ACC112 (cell line): Measurements from ENCODE around the gene DUXA.
"Not testable (repeated sequence)": the region's sequence is repeated elsewhere in the genome, so short reads cannot be mapped to it uniquely, and the experiment has no call there.

Experiments
- H2AFZ ChIP-seq: fragments of 200-600 bp; sonication (generic); one replicate; pipeline ENCODE4 v1.6.0; 2017; ENCODE audit warnings: antibody characterized with exemption, low read length; ENCODE audit not compliant: unreplicated experiment
- H3K27ac ChIP-seq: fragments of 200-600 bp; sonication (generic); 2 replicates; pipeline ENCODE4 v1.5.1; 2014; ENCODE audit warnings: low read depth, mild to moderate bottlenecking, antibody characterized with exemption, low read length, moderate library complexity
- H3K27me3 ChIP-seq: fragments of 200-600 bp; sonication (generic); 2 replicates; pipeline ENCODE4 v1.6.1; 2014; ENCODE audit warnings: mild to moderate bottlenecking, antibody characterized with exemption, low read length, moderate library complexity, mixed read lengths; ENCODE audit not compliant: insufficient read depth
- H3K36me3 ChIP-seq: fragments of 200-600 bp; sonication (generic); 2 replicates; pipeline ENCODE4 v1.6.1; 2016; ENCODE audit warnings: mild to moderate bottlenecking, antibody characterized with exemption, low read length, moderate library complexity, mixed read lengths; ENCODE audit not compliant: insufficient read depth
- H3K4me1 ChIP-seq: fragments of 200-600 bp; sonication (generic); one replicate; pipeline ENCODE4 v1.6.1; 2016; ENCODE audit warnings: low read length, mixed read lengths; ENCODE audit not compliant: insufficient read depth, unreplicated experiment, control insufficient read depth
- H3K4me3 ChIP-seq: fragments of 200-600 bp; sonication (generic); 2 replicates; pipeline ENCODE4 v1.5.1; 2014; ENCODE audit warnings: mild to moderate bottlenecking, low read depth, low read length
- H3K79me2 ChIP-seq: fragments of 200-600 bp; sonication (generic); one replicate; pipeline ENCODE4 v1.6.0; 2016; ENCODE audit warnings: low read length; ENCODE audit not compliant: control insufficient read depth, unreplicated experiment, insufficient read depth

Gene DUXA

DNA sequence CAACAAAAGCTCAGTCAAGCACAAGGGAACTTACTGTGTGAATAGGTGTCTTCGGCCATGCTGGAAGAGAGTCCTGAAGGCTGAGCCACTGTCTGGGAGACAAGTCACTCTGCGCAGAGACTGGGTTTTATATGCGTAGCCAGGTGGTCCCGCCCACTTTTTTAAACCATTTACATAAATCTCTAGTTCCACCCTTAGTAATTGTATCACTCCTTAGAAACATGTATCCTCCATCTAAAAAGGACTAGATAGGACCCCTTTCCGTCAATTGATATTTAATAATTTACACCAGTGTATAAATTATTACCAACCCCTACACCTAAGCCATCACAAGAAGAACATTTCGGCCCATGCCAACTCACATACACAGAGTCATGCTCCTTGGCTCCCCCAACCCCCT lies at the start of gene DUXA:
Gene DUXA (minus strand): TSS at position 101 of the 400 bp plus-strand sequence. CDS start 42 bp downstream, at position 59.
- Histone ChIP-seq H3K4me1 (no peaks in the 10 kb centered on the region), H3K79me2 (no peaks in the 10 kb centered on the region), H3K4me3 (no peak within 1 kb of the TSS), H3K27me3 (no peaks in the 10 kb centered on the region), H3K27ac (no peak within 1 kb of the TSS), H3K36me3 (no peaks in the 10 kb centered on the region), H2AFZ (no peak within 1 kb of the TSS)

DNA sequence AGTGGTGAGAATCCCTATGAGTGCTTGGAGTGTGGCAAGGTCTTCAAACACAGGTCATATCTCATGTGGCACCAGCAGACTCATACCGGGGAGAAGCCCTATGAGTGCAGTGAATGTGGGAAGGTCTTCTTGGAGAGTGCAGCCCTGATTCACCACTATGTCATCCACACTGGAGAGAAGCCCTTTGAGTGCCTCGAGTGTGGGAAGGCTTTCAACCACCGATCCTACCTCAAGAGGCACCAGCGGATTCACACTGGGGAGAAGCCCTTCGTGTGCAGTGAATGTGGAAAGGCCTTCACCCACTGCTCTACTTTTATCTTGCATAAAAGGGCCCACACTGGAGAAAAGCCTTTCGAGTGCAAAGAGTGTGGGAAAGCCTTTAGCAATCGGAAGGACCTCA lies 44.8 kb upstream of the DUXA start:
- Histone ChIP-seq H3K79me2 (peaks cover 6% of the 10 kb centered on the region), H3K27me3 (no peaks in the 10 kb centered on the region), H3K36me3 (peaks cover 39% of the 10 kb centered on the region), H3K4me3 (no peak overlapping the region), H3K4me1 (no peaks in the 10 kb centered on the region), H3K27ac (no peak overlapping the region), H2AFZ (no peak overlapping the region)

DNA sequence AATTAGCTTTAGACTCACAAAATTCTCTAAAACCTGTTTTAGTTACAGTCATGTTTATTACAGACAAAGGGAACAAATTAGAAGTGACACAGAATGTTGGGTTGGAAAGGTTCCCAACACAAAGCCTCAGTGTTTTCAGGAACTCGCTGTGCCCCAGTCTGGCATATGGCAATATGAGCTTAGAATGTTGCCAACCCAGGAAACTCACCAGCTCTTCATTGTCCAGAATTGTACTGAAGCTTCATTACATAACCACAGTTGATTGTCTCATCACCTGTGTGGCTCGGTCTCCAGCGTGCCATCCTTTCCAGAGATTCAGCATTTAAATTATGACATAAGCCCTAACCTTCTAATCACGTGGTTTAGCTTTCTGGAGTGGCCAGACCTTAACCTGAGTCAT lies 43.1 kb upstream of the DUXA start:
- Histone ChIP-seq H3K4me1 (no peaks in the 10 kb centered on the region), H3K36me3 (peaks cover 46% of the 10 kb centered on the region), H3K79me2 (peaks cover 6% of the 10 kb centered on the region), H3K27me3 (no peaks in the 10 kb centered on the region), H2AFZ (no peak overlapping the region), H3K4me3 (no peak overlapping the region), H3K27ac (no peak overlapping the region)

DNA sequence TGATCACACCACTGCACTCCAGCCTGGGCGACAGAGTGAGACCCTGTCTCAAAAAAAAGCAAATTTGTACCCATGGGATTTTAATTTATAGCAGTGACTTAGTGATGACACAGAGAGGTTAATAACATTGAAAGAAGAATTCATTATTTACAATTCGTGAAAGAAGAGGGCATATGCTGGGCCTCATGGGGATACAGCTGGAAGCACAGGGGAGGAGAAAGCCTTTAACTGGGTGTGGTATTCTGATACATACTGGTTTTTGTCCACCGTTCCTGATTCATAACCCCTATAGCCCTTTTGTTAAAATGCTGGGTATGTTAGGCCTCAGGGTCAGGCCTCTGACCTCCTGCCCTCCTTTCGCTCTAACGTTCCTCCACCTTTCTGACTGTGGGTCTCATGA lies 34.9 kb upstream of the DUXA start:
- no peak overlapping the region for H3K4me3 ChIP-seq
- no peak overlapping the region for H3K27ac ChIP-seq
- H2AFZ ChIP-seq: no peak overlapping the region
- H3K27me3 ChIP-seq: no peaks in the 10 kb centered on the region
- peaks cover 15% of the 10 kb centered on the region for H3K79me2 ChIP-seq
- H3K4me1 ChIP-seq: no peaks in the 10 kb centered on the region
- H3K36me3 ChIP-seq: peaks cover 16% of the 10 kb centered on the region

DNA sequence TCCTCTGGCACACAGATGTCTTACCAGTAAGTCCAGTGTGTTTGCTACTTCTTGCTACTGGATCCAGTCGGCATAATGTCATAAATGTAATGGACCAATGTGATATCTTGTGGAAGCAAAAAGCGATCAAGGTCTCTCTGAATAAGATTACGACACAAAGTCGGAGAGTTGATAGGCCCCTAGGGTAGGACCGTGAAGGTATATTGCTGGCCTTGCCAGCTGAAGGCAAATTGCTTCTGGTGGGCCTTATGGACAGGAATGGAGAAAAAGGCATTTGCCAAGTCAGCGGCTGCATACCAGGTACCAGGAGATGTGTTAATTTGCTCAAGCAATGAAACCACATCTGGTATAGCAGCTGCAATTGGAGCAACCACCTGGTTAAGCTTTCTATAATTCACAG lies 30.6 kb upstream of the DUXA start:
- H3K4me3 ChIP-seq, H3K27me3 ChIP-seq, H3K27ac ChIP-seq, H2AFZ ChIP-seq, H3K4me1 ChIP-seq: not testable (repeated sequence)
- H3K36me3 ChIP-seq: peaks cover 15% of the 10 kb centered on the region
- H3K79me2 ChIP-seq: peaks cover 18% of the 10 kb centered on the region

DNA sequence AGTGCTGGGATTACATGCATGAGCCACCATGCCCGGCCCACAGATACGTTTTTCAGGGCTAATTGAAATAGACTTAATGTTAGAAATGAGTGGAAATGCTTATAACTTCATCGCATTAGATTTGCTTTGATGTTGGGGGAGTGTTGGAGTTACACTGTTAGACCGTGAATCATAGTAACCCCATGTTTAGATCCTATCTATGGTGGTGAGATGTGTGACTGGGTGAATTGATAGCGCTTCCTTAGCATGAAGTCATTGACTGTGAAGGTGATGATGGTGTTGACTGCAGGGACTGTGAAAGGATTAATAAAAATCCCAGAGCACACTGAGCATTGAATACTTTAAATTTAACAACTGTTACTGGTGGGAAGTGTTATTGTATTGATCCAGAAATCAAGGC lies 25.7 kb upstream of the DUXA start:
- H3K4me3 ChIP-seq: peak overlapping the region; percentile 91
- peaks cover 24% of the 10 kb centered on the region for H3K79me2 ChIP-seq
- H2AFZ ChIP-seq: no peak overlapping the region
- peaks cover 5% of the 10 kb centered on the region for H3K4me1 ChIP-seq
- no peaks in the 10 kb centered on the region for H3K27me3 ChIP-seq
- H3K27ac ChIP-seq: no peak overlapping the region
- peaks cover 15% of the 10 kb centered on the region for H3K36me3 ChIP-seq

DNA sequence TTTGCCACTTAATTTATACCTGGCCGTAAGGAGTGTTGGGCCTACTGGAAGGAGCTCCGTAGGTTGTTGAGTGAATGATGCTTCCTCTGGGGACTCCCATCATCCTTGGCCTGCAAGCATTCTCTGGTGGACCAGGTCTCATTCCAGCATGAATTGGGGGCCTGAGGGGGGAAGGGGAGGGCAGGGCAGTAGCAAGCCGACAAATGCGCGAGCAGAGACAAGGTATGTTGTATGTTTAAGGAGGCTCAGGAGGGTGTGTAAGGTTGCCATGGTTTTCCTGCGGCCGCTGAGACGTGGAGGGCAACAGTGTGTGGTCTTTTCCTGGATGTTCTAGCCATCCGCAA lies 24.8 kb upstream of the DUXA start:
- peaks cover 24% of the 10 kb centered on the region for H3K79me2 ChIP-seq
- no peaks in the 10 kb centered on the region for H3K27me3 ChIP-seq
- H2AFZ ChIP-seq: peak overlapping the region; percentile 78
- H3K4me1 ChIP-seq: peaks cover 5% of the 10 kb centered on the region
- H3K27ac ChIP-seq: no peak overlapping the region; the same call in 1 of the 2 replicates
- peaks cover 15% of the 10 kb centered on the region for H3K36me3 ChIP-seq
- peak overlapping the region; percentile 91 for H3K4me3 ChIP-seq

DNA sequence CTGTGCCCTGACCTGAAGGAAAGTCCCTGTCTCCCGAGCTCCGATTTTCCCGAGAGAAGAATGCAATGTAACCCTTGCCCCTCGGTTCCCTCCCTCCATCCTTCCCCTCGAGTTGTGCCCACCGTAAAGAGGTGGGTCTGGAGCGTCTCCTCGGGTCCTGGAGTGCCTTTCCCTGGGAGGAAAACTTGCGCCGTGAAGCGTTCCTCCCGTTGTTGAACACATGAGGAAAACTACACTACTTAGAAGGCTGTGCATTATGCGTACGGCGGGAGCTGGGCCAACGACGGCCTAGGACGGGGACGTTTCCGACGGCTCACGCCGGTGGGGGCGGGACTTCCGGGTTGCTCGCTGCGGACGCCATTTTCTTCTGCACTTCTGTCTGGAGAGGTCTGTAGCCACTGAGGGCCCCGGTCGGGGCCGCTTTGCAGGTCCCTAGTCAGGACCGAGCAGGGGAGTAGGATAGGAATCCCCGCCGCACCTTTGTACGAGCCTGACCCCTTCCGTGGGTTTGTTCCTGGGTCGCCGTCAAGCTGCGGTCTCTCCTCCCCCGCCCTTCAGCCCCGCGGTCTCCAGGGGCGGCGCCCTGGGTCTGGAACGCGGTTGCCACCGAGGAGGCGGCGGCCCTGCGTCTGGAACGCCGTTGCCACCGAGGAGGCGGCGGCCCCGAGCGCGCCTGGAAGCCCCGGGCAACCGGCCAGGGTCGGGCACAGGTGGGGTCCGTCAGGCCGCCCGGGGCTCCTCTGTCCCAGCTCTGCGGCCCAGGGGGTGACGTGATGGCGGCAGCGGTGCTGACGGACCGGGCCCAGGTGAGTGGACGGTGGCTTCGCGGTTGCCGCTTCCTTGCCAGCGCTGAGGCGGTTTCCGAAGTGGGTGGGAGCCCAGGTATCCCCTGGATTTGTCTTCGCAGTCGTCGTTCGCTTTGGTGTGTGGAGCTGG lies 24.1 kb upstream of the DUXA start, which contains the start of gene ZNF264:
Gene ZNF264 (plus strand): TSS at position 360 of the 936 bp plus-strand sequence. CDS start 414 bp downstream, at position 774.
- Histone ChIP-seq H2AFZ (peak within 1 kb of the TSS; percentile 95), H3K4me3 (peak within 1 kb of the TSS; percentile 91), H3K36me3 (peaks cover 15% of the 10 kb centered on the region), H3K79me2 (peaks cover 24% of the 10 kb centered on the region), H3K4me1 (peaks cover 5% of the 10 kb centered on the region), H3K27me3 (no peaks in the 10 kb centered on the region), H3K27ac (peak within 1 kb of the TSS; percentile 40)

DNA sequence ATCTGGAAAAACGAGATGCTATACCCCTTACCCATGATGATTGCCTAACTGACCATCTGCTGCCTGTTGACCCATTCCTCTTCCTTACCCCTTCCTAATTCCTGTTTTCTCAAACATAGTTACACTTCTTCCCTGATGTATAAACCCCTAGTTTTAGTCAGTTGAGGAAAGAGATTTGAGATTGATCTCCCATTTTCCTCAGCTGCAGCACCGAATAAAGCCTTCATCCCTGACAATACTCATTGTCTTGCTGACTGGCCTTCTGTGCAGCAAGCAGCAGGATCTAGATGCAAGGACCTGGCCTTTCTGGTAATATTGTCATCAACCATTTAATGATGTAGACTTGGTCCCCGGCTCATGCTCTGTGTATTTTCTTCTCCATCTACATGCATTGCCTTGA lies 23.0 kb upstream of the DUXA start:
- Histone ChIP-seq H3K36me3 (peaks cover 15% of the 10 kb centered on the region), H3K27ac (no peak overlapping the region), H3K4me3 (peak overlapping the region; percentile 91; the same call in 1 of the 2 replicates), H3K27me3 (no peaks in the 10 kb centered on the region), H2AFZ (no peak overlapping the region), H3K4me1 (peaks cover 5% of the 10 kb centered on the region), H3K79me2 (peaks cover 24% of the 10 kb centered on the region)

DNA sequence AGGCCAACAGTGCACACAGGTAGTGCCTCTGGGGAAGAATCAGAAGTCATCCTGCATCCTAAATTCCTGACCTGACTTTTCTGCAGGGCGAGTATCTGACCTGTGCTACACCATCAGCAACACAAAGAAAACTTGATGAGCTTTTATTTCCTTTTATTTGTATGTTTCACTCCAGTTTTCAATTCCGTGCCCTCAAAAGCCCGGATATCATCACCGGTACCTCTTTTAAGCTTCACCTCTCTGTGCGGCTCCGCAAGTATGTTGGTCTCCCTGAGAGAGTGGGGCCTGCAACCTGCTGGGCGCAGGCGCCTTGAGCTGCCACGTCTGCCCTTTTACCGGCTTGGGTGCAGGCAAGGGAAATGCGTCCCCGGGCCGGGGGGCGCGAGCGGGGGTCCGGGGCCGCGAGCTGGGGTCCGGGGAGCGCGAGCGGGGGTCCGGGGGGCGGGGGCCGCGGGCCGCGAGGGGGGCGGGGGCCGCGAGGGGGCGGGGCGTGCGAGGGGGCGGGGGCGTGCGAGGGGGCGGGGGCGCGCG lies 4.3 kb upstream of the DUXA start:
- peak overlapping the region; percentile 56 for H2AFZ ChIP-seq
- no peaks in the 10 kb centered on the region for H3K36me3 ChIP-seq
- peak overlapping the region; percentile 67 for H3K4me3 ChIP-seq
- no peak overlapping the region for H3K27ac ChIP-seq
- H3K4me1 ChIP-seq: no peaks in the 10 kb centered on the region
- peaks cover 2% of the 10 kb centered on the region for H3K79me2 ChIP-seq
- H3K27me3 ChIP-seq: no peaks in the 10 kb centered on the region

DNA sequence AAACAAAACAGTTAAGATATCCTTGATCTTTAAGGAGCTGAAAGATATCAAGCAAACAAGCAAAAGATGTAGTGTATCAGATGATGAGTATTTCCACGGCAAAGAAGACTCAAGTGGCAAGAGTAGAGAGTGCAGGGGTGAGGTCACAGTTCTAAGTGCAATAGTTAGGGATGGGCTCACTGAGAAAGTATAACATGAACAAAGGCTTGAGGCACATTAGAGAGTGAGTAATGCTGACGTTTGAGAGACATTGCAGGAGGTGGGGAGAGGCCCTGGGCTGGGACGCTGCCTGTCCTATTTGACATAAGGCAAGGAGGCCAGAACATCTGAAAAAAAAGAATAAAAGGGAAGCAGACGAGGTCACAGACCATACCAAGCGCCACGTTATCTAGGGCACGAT lies 1.4 kb downstream of the DUXA start:
- no peak overlapping the region for H2AFZ ChIP-seq
- H3K27ac ChIP-seq: no peak overlapping the region

More for the DNA sequence above, 1.4 kb downstream of the DUXA start:
- Histone ChIP-seq H3K27me3 (no peaks in the 10 kb centered on the region), H3K4me1 (no peaks in the 10 kb centered on the region), H3K79me2 (no peaks in the 10 kb centered on the region), H3K36me3 (no peaks in the 10 kb centered on the region), H3K4me3 (no peak overlapping the region)
